GM20000 (cell line): ENCODE measurements around the gene LINC00632.

Experiments
- DNase-seq: peaks from one replicate; pipeline ENCODE4 v3.0.0; 2012; ENCODE audit warnings: low spot score
- TF ChIP-seq, protein P1 (sequence below): IDR thresholded peaks from 2 replicates; pipeline ENCODE4 v1.5.1; 2012; ENCODE audit warnings: mild to moderate bottlenecking, control low read depth; ENCODE audit errors: extremely low read depth, missing control alignments

LINC00632 gene

DNA sequence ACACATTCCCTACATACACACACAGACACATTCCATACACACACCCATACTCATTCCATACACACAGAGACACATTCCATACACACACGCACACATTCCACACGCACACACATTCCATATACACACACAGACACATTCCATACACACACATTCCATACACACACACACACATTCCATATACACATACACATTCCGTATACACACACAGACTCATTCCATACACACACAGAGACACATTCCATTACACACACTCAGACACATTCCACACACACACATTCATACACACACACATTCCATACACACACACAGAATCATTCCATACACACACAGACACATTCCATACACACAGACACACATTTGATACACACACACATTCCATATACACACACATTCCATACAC is 15.2 kb downstream of the LINC00632 start:
- TF ChIP-seq, protein P1, sequence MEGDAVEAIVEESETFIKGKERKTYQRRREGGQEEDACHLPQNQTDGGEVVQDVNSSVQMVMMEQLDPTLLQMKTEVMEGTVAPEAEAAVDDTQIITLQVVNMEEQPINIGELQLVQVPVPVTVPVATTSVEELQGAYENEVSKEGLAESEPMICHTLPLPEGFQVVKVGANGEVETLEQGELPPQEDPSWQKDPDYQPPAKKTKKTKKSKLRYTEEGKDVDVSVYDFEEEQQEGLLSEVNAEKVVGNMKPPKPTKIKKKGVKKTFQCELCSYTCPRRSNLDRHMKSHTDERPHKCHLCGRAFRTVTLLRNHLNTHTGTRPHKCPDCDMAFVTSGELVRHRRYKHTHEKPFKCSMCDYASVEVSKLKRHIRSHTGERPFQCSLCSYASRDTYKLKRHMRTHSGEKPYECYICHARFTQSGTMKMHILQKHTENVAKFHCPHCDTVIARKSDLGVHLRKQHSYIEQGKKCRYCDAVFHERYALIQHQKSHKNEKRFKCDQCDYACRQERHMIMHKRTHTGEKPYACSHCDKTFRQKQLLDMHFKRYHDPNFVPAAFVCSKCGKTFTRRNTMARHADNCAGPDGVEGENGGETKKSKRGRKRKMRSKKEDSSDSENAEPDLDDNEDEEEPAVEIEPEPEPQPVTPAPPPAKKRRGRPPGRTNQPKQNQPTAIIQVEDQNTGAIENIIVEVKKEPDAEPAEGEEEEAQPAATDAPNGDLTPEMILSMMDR, result no peak
- no peak for DNase-seq

DNA sequence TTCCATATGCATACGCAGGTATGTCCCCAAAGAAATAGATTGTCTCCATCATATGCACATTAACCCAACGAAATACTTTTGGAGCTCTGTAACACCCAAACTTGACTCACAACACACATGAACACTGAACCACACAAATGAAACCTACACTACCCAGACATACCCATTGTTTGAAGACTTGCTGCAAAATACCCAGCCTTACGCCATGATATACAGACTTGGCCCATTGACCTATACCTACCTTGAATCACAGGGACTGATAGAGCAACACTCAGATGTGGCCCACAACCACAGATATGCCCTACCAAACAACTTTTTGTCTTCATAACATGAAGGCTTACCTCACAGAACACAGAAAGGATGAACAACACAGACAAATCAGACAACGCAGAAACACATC is 15.9 kb downstream of the LINC00632 start:
- TF ChIP-seq, protein P1, result no peak
- DNase-seq, result no peak

DNA sequence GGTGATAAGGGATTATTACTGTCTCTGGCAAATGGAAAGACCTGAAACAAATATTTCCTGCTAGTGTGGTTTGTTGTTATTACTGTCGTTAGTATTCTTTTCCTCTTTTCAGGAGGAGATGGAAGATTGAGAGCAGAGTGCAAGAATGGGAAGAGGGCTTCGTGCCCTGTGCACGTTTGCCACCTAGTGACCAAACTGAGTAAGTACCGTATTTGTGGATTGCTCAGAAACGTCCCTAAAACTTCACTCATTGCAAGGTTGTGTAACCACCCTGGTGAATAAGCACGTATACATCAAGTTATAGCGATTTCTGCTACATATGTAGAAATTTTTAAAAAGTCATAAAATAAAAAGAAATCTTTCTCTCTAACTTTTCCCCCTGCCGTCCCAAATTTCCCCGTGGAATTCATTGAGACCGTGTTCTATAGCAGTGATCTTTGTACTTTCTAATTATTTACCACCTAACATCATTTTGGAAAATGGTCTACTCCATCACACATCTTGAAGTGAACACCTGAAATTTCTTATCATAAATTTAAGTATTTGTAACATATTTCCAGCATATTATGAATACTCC is 24.3 kb downstream of the LINC00632 start:
- DNase-seq, result peak; percentile 7
- TF ChIP-seq, protein P1, result peak; percentile 42

DNA sequence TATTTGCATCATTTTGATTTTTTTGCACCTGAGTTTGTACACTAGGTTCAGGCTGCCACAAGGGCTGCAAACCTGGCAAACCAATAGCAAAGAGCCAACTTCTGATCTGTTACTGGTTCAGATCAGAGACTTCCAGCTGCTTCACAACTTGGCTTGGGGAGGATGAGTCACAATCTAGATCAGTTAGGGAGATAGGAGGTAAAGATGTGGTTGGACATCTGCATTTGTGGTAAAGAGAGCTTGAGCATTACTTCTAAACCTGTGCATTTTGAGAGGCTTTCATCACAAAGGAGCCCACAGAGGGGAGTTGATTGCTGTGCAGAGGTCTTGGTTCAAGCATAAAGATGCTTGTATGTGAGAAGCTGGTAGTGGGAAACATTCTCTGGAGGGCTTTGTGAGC is 34.5 kb downstream of the LINC00632 start:
- DNase-seq, result no peak

DNA sequence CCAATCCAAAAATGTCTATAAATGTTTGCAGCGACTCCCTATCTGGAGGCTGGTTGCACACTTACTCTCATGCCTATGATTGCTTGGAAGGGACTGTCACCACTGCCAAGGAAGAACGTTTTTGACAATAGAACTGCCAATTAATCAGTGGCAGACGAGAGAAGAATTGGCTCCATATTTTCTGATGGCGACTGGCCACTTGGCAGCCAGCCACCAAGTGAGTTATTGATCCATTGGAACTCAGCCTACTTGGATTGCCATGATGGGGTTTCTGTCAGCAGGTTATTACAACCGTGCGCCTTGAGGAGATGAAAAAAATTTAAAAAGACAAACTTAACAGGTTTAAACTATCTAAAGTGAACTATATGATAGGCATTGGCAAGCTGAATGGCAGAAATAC is 47.4 kb downstream of the LINC00632 start:
- TF ChIP-seq, protein P1, result no peak
- DNase-seq, result no peak

More for the DNA sequence above, 34.5 kb downstream of the LINC00632 start:
- TF ChIP-seq, protein P1, result no peak

DNA sequence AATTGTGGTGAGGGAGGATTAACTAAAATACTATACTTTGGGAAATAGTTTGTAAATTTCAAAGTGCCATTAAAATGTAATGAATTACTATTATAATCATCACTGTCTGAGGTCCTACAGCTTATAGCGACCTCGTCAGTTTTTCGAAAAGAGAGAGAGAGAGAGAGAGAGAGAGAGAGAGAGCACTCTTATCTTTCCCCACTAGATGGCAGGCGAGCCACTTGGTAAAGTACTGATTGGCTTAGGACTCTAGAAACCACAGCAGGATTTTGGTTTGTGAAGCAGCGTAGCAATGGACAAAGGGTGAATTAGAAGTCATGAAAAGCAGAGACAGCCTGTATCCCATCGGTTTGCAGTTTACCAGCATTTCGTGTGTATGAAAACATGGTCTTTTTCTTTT is 52.5 kb downstream of the LINC00632 start:
- DNase-seq, result no peak
- TF ChIP-seq, protein P1, result peak; percentile 29

DNA sequence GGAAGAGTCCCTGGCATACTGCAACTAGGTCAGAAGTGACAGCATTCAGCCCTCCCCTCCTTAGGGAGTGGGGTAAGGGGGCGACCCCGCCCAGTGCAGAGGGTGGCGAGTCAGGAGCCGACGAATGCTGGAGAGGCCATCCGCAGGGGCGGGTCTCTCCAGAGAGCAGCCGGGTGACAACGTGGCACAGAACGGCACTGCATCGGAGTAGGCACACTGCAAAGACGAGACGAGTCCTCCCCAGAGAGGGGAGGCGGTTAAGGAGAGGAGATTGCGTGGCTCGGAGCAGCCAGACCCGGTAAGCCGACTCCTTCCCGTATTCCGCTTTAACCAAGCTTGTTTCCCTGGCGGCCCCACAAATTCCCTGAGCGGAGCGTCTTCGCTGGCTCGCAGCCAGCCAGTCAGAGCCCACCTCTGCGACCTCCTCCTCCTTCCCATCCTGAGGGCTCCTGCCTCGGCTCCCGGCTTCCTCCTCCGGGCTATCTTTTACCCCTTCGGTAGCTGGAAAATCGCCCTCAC is 54.9 kb downstream of the LINC00632 start:
- DNase-seq, result no peak
- TF ChIP-seq, protein P1, result no peak
